MM.1S (cell line): ENCODE data around the gene TRIM32.

Experiments
- DNase-seq: peaks from one replicate; pipeline ENCODE4 v3.0.0-alpha.2; 2015
- H2AFZ ChIP-seq: fragments of 300-600 bp; sonication (generic); 2 replicates; pipeline ENCODE4 v1.6.0; 2016; ENCODE audit warnings: antibody characterized with exemption, low read length
- H3F3A ChIP-seq: fragments of 300-600 bp; sonication (generic); 2 replicates; pipeline ENCODE4 v1.6.1; 2016; ENCODE audit warnings: mild to moderate bottlenecking, antibody characterized with exemption, low read length, moderate library complexity, mixed read lengths; ENCODE audit not compliant: insufficient read depth
- H3K27ac ChIP-seq: fragments of 300-600 bp; sonication (generic); 2 replicates; pipeline ENCODE4 v1.5.1; 2016; ENCODE audit warnings: mild to moderate bottlenecking, low read length
- H3K27me3 ChIP-seq: fragments of 300-600 bp; sonication (generic); replicated peaks from 2 replicates; pipeline ENCODE4 v1.6.0; 2016; ENCODE audit warnings: low read length; ENCODE audit not compliant: insufficient read depth
- H3K36me3 ChIP-seq: fragments of 300-600 bp; sonication (generic); replicated peaks from 2 replicates; pipeline ENCODE4 v1.6.1; 2016; ENCODE audit warnings: mild to moderate bottlenecking, low read length, mixed read lengths; ENCODE audit not compliant: insufficient read depth
- H3K4me1 ChIP-seq: fragments of 300-600 bp; sonication (generic); 2 replicates; pipeline ENCODE4 v1.6.1; 2016; ENCODE audit warnings: low read length, mixed read lengths
- H3K4me2 ChIP-seq: fragments of 300-600 bp; sonication (generic); 2 replicates; pipeline ENCODE4 v1.6.0; 2016; ENCODE audit warnings: low read depth, low read length
- H3K4me3 ChIP-seq: fragments of 300-600 bp; sonication (generic); 2 replicates; pipeline ENCODE4 v1.5.1; 2016; ENCODE audit warnings: low read length, mixed read lengths
- H3K79me2 ChIP-seq: fragments of 300-600 bp; sonication (generic); 2 replicates; pipeline ENCODE4 v1.6.1; 2016; ENCODE audit warnings: mixed run types, low read length, mixed read lengths
- H3K9ac ChIP-seq: fragments of 300-600 bp; sonication (generic); 2 replicates; pipeline ENCODE4 v1.6.1; 2016; ENCODE audit warnings: low read length, mixed read lengths
- H3K9me2 ChIP-seq: fragments of 300-600 bp; sonication (generic); replicated peaks from 2 replicates; pipeline ENCODE4 v1.6.1; 2016; ENCODE audit warnings: mild to moderate bottlenecking, low read length, mixed read lengths; ENCODE audit not compliant: insufficient read depth
- H3K9me3 ChIP-seq: fragments of 300-600 bp; sonication (generic); replicated peaks from 2 replicates; pipeline ENCODE4 v1.6.1; 2016; ENCODE audit warnings: mild to moderate bottlenecking, low read length, mixed read lengths; ENCODE audit not compliant: insufficient read depth
- H4K20me1 ChIP-seq: fragments of 300-600 bp; sonication (generic); 2 replicates; pipeline ENCODE4 v1.6.1; 2016; ENCODE audit warnings: mild to moderate bottlenecking, low read length, moderate library complexity, mixed read lengths; ENCODE audit not compliant: insufficient read depth
- EZH2 ChIP-seq: fragments of 300-600 bp; sonication (generic); optimal IDR thresholded peaks from 2 replicates; pipeline ENCODE3; 2017; ENCODE audit warnings: low read depth, mild to moderate bottlenecking, antibody characterized with exemption, low read length, mixed read lengths
- EZH2phosphoT487 ChIP-seq: fragments of 300-600 bp; sonication (generic); IDR thresholded peaks from 2 replicates; pipeline ENCODE4 v1.6.1; 2018; ENCODE audit warnings: antibody characterized with exemption, low read length
- TF ChIP-seq, protein P1 (sequence below): fragments of 300-600 bp; sonication (generic); IDR thresholded peaks from 2 replicates; pipeline ENCODE4 v1.5.1; 2016; ENCODE audit warnings: antibody characterized with exemption, low read length, mixed read lengths

TRIM32 gene

DNA sequence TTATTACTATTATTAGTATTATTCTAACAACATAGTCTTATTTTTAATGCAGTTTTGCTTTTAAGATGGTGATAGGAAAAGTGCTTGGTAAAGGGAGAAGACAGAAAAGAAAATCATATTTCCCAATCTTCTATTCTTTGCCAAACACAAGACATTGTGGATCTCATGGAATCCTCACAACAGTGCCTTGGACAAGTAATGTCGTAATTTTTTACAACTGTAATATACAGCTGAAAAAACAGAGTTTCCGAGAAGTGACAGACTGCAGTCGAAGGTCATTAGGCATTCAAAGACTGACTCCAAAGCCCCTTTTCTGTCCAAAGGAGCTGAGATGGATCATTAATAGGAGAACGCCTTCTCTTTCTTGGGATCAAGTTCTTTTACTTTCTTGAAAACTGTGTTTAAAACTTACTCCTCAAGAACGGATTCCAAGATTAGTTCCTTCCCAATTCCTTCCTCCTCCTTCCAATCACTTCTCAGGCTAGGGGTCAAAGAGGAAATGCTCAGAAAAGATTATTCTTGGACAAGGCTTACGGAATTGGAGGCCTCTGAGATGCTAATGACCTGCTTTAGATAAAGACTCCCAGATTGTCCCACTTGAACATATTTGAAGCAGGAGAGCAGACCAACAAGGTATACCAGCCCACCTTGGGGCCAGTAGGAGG is 24.3 kb upstream of the TRIM32 start:
- no peak for TF ChIP-seq EZH2
- TF ChIP-seq EZH2phosphoT487, result no peak
- TF ChIP-seq, protein P1, sequence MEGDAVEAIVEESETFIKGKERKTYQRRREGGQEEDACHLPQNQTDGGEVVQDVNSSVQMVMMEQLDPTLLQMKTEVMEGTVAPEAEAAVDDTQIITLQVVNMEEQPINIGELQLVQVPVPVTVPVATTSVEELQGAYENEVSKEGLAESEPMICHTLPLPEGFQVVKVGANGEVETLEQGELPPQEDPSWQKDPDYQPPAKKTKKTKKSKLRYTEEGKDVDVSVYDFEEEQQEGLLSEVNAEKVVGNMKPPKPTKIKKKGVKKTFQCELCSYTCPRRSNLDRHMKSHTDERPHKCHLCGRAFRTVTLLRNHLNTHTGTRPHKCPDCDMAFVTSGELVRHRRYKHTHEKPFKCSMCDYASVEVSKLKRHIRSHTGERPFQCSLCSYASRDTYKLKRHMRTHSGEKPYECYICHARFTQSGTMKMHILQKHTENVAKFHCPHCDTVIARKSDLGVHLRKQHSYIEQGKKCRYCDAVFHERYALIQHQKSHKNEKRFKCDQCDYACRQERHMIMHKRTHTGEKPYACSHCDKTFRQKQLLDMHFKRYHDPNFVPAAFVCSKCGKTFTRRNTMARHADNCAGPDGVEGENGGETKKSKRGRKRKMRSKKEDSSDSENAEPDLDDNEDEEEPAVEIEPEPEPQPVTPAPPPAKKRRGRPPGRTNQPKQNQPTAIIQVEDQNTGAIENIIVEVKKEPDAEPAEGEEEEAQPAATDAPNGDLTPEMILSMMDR, result no peak
- Histone ChIP-seq H3K9ac (no peak overlapping the region), H3K36me3 (no peaks in the 10 kb centered on the region), H3K9me2 (no peaks in the 10 kb centered on the region), H3F3A (no peaks in the 10 kb centered on the region), H3K79me2 (no peaks in the 10 kb centered on the region), H3K27ac (no peak overlapping the region), H3K27me3 (no peaks in the 10 kb centered on the region), H3K4me3 (no peak overlapping the region), H4K20me1 (no peaks in the 10 kb centered on the region), H3K9me3 (no peaks in the 10 kb centered on the region), H3K4me2 (no peak overlapping the region), H2AFZ (no peak overlapping the region), H3K4me1 (no peaks in the 10 kb centered on the region)
- DNase-seq, result no peak

DNA sequence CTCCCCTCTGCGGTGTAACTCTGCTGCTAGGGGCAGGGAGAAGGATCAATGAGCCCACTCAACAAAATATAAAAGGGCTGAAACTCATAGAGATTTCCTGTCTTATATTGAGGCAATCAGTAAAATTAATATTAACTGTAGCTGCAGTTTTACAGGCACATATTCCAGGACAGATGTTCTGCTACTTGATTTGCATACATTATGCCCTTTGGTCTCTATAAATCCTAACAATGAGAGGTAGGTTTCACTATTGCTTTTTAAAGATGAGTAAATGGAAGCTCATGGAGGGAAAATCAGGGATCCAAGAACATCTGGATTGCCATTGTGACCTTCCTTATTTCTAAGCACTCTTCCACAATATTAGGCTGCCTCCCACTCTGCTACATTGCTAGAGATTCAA is 23.5 kb upstream of the TRIM32 start:
- Histone ChIP-seq H3K4me3 (no peak overlapping the region), H3K4me1 (no peaks in the 10 kb centered on the region), H3K9me2 (no peaks in the 10 kb centered on the region), H3K4me2 (no peak overlapping the region), H3K9ac (no peak overlapping the region), H3F3A (no peaks in the 10 kb centered on the region), H3K9me3 (no peaks in the 10 kb centered on the region), H3K79me2 (no peaks in the 10 kb centered on the region), H3K27ac (no peak overlapping the region), H3K27me3 (no peaks in the 10 kb centered on the region), H3K36me3 (no peaks in the 10 kb centered on the region), H2AFZ (no peak overlapping the region), H4K20me1 (no peaks in the 10 kb centered on the region)
- no peak for DNase-seq
- no peak for TF ChIP-seq EZH2phosphoT487
- no peak for TF ChIP-seq EZH2
- TF ChIP-seq, protein P1, result no peak

DNA sequence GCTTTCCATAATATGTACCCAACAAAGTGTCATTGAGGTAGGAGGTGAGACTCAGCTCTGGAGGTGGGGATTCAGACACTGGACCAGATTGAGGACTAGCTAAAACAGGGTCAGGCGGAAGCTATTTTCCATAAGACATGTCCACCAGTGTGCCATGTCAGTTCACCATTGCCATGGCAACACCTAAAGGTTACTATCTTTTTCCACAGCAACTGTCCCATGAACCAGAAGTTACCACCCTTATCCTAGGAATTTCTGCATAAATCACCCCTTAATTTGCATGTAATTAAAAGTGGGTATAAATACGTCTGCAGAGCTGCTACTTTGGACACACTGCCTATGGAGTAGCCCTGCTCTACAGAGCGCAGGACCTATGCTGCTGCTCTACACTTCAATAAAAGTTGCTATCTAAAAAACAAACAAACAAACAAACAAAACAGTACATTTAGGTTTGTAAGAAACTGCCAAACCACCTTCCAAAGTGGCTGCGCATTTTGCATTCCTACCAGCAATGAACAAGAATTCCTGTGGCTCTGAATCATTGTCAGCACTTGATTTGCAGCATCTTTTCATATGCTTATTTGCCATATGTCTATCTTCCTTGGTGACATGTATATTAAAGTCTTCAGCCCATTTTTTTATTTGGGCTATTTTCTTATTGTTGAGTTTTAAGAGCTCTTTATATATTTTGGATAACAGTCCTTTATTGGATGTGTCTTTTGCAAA is 18.0 kb upstream of the TRIM32 start:
- H3K79me2 ChIP-seq, result no peaks in the 10 kb centered on the region
- no peaks in the 10 kb centered on the region for H3K27me3 ChIP-seq
- no peaks in the 10 kb centered on the region for H3K9me3 ChIP-seq
- H4K20me1 ChIP-seq, result no peaks in the 10 kb centered on the region
- DNase-seq, result no peak
- H3K36me3 ChIP-seq, result no peaks in the 10 kb centered on the region
- TF ChIP-seq EZH2, result no peak
- TF ChIP-seq EZH2phosphoT487, result no peak
- TF ChIP-seq, protein P1, result no peak
- H3K27ac ChIP-seq, result no peak overlapping the region
- no peaks in the 10 kb centered on the region for H3K4me1 ChIP-seq
- no peaks in the 10 kb centered on the region for H3F3A ChIP-seq
- H3K4me3 ChIP-seq, result no peak overlapping the region
- H2AFZ ChIP-seq, result no peak overlapping the region
- H3K4me2 ChIP-seq, result no peak overlapping the region
- H3K9ac ChIP-seq, result no peak overlapping the region
- H3K9me2 ChIP-seq, result no peaks in the 10 kb centered on the region
